Limb (tissue), 2 donors: Measurements from ENCODE around the gene PI4KB.
A peak's percentile ranks its signal among the peaks of the same experiment; 100 is the strongest.

ENCODE experiments used
- DNase-seq, 2 donors: peaks; one replicate each; pipeline ENCODE4 v3.0.0-alpha.2; 2016; ENCODE audit errors: extremely low spot score in 2 of 2

PI4KB gene

DNA sequence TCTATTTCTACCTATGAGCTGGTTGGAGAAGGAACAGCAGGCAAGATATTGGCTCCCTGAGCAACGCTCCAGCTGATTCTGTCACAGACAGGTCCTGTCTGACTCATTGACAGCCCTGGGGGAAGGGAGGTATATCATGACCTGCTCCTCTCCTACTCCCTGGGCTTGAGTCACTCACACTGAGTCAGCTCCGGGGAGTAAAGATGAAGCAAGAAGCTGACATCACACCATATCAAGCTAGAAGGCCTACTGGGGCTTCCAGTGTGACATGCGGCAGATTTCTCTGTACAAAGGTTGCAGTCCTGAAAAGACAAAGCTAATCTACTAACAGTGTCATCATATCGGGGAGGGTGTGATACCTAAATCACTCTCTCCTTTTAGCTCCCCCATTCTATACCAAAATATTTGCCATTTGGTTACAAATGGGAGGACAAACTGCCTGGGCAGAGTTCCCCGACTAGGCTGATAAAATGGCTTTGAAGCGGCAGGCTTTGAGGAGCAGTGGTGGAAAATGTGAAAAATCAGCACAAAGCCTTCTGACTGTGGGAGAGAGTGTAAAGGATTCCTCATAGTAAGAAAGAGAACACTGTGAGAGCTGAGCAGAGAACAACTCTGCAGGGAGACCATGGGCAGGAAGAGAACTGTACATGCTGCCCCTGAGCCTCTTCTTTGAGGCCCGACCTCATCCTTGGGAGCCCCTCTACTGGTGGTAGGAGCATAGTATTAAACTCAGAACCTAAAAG, 15.5 kb downstream of the PI4KB start:
- DNase-seq = no peak

DNA sequence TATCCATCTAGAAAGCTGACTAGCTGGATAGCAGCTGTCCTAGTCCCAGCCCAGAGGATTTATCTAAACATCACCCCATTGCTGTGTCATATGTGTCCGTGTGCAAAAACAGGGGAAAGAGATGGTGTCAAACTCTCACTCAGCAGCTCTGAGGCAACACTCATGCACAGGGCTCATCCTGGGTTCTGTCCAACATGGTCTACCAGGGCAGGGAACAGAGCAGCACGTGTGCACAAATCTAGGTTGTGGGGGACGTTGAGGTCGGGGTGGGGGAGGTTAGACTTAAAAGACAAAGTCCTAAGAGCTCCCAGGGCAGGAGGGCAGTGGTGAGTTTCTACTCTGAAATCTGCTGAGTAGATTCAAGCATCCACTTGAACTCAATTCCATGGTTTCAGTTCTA, 16.2 kb downstream of the PI4KB start:
- no peak for DNase-seq

DNA sequence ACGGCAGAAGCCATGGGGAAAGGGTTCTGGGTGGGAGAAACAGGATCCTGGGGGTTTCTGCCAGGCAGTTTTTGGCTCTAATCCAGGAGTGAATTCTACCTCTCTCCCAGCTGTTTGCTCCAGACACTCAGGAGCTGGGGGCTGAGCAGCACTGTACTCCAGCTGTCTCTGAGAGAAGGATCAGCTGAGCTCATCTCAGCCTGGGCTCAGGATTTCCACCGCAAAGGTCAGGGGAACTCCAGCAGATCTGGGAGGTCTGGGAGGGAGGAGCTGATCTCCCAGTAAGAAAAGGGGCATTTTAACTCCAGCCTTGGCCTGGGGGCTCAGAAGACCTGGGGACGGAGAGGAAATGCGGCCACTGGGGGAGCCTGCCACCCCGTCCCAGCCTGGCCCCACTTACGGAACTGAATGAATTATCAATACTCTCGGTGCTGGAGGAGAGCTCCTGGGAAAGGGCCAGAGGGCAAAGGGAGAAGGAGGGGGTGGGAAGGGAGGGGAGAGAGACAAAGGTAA, 17.3 kb downstream of the PI4KB start:
- DNase-seq = peak in 1 of 2 donors; percentile 71

DNA sequence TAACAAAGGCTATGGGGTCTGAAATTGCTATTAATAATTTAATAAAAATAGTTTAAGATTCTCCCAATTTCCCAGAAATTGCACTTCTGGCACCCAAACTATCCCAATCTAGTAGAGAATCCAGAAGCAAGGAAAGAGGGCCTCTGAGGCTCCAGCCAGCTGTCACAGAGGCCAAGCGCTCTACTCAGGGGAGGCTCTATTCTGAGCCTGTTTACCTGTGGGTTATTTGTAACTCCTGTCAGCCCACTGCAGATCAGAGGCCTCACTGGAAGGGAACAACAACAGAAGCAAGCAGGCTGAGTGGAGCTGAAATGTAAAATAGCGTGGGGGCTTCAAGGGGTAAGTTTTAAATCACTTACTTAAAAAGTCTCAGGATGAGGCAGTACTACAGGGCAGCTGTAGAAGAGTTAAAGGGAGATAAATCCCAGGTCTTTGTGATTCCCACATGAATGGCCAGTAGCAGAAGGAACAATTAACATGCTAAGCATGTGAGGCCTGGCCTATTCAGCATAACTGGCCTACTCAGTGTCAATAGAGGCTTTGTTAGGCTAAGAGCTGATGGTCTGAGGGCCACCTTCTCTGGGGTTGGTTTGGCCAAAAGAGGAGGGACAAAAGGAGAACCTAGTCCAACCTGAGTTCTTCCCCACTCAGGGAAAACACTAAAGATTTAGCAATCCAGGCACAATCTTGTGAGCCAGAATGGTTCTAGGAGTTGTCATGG, 32.3 kb downstream of the PI4KB start:
- DNase-seq = no peak

DNA sequence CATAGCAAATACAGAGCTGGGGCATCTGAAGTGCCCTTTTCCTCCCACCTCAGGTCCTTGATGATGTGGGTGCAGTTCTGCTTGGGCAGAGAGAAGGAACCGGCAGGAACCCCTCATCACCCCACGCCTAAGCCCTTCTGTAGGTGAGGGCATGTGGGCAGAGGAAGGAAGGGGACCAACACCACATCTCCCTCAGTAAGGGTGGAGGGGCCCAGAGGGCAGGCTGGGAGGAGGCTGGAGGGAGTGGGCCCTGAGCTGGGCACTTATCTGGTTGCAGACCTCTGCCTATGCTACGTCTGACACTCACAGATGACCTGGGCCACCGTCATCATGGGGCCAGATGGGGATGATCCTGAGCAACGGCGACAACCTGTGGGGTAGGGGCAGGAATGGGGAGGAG, 34.1 kb downstream of the PI4KB start:
- DNase-seq = no peak

DNA sequence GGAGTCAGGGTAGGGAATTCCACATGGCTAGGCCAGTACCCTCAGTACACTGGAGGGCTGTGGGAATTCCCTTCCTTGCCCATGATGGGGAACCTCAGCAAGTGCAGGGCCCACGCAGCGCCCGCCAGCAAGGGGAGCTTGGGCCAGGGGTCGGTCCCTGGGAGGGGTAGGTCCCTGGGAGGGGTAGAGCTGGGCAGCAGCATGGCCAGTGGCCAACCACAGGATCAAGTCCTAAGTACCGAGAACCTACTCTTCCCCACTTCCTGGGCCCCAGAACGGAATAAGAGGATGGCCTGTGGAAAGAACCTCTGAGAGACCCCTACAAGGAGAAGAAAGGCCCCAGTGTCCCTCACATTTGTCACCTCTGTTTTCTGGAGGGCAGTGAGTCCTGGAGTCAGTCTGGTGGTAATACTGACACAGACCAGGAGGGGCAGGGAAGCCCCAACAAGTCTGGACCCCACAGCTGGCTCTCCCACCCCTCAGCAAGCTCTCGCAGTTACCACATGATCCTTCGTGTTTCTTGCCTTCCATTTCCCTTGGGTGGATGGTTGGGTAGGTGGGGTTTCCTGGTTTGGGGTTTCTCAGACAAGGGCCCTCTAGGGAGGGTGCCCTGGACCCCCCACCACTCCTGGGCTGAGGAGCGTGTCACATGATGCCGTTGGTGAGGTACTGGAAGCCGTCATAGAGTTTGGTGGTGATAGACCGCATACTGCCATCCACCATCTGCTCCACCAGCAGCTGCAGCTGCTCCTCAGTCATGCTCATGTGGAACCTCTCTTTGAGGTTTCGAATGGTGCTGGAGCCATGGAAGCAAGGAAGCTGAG, 34.8 kb downstream of the PI4KB start:
- no peak for DNase-seq

DNA sequence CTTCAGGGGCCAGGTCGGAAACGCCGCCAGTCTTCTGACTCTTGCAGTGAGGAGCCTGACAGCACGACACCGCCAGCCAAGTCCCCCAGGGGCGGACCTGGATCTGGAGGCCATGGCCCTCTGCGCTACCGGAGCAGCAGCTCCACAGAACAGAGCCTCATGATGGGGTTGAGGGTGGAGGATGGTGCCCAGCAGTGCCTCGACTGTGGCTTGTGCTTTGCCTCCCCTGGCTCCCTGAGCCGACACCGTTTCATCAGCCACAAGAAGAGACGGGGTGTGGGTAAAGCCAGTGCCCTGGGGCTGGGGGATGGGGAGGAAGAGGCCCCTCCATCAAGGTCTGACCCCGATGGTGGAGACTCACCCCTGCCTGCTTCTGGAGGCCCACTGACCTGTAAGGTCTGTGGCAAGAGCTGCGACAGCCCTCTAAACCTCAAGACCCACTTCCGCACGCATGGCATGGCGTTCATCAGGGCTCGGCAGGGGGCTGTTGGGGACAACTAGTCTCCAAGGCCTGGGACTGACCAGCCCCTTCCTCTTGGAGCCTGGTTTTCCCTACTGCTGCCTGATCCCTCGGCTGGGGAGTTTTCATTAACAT, 36.4 kb downstream of the PI4KB start:
- no peak for DNase-seq

DNA sequence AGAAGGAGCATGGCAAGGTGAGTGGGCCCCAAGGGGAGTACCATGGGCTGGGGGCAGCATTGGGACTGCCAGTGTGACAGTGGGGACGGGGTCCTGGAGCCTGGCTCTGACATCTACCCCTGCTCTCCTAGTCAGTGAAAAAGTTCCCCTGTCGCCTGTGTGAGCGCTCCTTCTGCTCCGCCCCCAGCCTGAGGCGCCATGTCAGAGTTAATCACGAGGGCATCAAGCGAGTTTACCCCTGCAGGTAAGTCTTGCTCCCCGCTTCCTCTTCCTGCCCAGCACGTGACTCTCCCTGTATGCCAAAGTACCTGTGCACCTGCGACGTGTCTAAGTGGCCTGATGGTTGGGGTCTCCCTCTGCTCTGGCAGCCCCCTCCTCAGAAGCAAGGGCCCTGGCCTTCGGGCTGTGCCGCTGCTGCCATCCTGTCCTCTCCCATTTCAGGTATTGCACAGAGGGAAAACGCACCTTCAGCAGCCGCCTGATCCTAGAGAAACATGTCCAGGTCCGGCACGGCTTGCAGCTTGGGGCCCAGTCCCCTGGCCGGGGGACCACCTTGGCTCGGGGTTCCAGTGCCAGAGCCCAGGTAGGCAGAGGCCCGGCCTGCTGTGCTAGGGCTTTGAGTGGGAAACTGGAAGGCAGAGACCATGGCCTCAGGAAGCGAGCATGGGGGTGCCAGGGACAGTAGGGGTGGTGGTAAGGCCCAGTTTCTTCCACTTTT, 37.1 kb downstream of the PI4KB start:
- DNase-seq = no peak

DNA sequence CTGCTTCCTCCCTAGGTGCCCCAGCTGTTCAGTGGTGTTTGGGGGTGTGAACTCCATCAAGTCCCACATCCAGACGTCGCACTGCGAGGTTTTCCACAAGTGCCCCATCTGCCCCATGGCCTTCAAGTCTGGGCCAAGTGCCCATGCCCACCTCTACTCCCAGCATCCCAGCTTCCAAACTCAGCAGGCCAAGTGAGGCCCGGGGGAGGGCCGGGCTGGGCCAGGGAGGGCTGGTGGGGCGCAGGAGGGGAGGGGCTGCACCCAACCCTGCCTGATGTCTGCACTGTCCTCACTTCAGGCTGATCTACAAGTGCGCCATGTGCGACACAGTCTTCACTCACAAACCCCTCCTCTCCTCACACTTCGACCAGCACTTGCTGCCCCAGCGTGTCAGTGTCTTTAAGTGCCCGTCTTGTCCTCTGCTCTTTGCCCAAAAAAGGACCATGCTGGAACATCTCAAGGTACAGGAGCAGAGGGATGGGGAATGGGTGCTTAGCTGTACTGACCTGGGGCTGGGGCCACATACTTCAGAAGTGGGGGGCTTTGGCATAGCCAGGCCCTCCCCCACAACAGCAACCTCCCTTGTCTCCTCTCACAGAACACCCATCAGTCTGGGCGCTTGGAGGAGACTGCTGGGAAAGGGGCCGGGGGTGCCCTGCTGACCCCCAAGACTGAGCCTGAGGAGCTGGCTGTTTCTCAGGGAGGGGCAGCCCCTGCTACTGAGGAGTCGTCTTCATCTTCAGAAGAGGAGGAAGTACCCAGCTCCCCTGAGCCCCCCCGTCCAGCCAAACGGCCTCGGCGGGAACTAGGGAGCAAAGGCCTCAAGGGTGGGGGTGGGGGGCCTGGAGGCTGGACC, 37.9 kb downstream of the PI4KB start:
- no peak for DNase-seq

DNA sequence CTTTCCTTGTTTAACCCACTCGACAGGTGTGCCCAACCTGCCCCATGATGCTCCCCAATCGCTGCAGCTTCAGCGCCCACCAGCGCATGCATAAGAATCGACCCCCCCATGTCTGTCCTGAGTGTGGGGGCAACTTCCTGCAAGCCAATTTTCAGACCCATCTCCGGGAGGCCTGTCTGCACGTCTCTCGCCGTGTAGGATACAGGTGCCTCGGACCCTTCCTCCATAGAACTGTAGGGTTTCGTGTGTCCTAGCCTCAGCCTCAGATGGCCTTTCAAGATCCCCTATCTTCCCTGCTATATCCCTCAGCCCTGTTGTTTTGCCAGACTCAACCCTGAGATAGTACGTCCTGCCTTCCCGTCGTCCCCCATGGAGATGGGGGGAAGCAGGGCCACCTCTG, 38.7 kb downstream of the PI4KB start:
- no peak for DNase-seq

DNA sequence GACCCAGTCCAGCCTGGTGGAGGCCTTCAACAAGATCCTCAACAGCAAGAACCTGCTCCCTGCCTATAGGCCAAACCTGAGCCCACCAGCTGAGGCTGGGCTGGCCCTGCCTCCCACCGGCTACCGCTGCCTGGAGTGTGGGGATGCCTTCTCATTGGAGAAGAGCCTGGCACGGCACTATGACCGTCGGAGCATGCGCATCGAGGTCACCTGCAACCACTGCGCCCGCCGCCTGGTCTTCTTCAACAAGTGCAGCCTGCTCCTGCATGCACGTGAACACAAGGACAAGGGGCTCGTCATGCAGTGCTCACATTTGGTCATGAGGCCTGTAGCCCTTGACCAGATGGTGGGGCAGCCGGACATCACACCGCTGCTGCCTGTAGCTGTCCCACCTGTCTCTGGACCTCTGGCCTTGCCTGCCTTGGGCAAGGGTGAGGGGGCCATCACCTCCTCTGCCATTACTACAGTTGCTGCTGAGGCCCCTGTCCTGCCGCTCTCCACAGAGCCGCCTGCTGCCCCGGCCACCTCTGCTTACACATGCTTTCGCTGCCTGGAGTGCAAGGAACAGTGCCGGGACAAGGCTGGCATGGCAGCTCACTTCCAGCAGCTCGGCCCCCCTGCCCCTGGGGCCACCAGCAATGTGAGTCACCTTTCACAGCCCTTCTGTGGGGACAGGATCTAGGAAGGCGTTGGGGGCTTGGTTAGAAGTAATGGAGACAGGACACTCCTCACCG, 39.3 kb downstream of the PI4KB start:
- DNase-seq = no peak

DNA sequence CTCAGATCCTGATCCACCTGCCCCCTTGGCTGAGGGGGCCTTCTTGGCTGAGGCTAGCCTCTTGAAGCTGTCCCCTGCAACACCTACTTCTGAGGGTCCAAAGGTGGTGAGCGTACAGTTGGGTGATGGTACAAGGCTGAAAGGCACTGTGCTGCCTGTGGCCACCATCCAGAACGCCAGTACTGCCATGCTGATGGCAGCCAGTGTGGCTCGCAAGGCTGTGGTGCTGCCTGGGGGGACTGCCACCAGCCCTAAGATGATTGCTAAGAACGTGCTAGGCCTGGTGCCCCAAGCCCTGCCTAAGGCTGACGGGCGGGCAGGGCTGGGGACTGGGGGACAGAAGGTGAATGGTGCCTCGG, 39.9 kb downstream of the PI4KB start:
- DNase-seq = no peak

DNA sequence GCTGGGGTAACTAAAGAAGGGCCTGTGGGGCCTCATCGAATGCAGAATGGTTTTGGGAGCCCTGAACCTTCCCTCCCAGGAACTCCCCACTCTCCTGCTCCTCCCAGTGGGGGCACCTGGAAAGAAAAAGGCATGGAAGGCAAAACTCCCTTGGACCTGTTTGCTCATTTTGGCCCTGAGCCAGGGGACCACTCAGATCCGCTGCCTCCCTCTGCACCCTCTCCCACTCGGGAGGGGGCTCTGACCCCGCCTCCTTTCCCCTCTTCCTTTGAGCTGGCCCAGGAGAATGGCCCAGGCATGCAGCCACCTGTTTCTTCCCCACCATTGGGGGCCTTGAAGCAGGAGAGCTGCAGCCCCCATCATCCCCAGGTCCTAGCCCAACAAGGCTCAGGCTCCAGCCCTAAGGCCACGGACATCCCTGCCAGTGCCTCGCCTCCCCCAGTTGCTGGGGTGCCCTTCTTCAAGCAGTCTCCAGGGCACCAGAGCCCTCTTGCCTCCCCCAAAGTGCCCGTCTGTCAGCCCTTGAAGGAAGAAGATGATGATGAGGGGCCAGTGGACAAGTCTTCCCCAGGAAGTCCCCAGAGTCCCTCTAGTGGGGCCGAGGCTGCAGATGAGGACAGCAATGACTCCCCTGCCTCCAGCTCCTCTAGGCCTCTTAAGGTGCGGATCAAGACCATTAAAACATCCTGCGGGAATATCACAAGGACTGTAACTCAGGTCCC, 40.4 kb downstream of the PI4KB start:
- DNase-seq = no peak

DNA sequence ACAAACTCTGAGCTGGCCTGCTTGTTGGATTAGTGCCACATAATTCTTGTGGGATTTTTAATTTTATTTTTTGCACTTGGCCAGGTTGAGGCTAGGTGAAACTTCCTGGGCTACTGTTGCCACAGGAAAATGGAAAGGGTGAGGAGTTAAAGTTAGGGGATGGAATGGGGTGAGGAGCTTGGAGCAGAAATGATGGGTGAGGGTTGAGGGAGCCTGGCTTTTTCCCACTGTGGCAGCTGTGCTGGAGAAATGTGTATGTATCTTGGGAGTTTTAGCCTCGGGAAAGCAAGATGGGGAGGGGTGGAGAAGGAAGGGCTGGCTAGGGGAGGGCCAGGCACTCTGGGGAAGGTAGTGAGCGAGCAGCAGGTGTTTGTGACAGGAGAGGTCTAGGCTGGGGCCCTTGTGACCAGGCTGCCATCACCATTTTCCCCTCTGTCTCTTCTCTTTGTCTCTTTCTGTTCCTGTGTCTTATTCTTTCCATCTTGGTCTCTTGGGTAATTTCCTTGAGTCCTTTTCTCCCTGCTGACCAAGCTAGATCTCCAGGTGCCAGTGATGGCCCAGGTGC, 43.1 kb downstream of the PI4KB start:
- DNase-seq = no peak

DNA sequence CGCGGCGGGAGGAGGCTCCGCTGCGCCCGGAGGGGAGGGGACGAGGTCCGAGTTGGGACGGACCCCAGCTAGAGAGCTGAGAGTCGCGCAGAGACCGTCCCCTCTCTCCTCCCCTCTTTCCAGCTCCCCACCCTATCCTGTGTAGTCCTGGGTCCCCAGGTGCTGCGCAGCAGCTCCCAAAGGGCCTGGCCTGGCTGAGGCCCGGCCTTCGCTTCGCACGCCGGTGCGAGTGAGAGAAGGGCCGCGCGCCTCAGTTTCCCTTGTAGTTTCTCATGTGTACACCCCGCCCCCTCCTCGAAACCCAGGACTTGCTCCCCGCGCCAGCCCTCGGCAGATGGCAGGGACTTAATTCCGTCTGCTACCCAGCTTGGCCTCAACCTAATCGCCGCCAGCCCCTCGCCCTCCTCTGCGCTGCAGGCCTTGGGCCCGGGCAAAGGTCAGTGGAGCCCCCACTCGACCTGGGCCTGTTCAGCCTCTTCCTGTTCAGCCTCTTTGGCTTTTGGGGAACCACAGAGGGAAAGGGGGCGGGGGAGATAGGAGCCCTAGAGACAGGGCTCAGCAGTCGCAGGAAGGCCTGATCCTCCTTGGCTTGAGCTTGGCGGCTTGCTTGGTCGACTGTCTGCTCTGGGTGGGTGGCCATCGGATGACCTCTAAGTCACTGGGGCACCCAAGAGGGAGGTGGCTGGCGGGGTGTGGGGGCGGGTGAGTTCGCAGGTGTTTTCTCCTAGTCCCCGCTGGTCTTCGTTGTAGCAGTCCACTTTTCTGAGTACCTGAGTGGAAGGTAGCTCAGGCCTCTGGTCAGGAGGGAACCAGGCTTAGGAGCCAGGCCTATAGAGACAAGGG, 44.1 kb downstream of the PI4KB start:
- no peak for DNase-seq

DNA sequence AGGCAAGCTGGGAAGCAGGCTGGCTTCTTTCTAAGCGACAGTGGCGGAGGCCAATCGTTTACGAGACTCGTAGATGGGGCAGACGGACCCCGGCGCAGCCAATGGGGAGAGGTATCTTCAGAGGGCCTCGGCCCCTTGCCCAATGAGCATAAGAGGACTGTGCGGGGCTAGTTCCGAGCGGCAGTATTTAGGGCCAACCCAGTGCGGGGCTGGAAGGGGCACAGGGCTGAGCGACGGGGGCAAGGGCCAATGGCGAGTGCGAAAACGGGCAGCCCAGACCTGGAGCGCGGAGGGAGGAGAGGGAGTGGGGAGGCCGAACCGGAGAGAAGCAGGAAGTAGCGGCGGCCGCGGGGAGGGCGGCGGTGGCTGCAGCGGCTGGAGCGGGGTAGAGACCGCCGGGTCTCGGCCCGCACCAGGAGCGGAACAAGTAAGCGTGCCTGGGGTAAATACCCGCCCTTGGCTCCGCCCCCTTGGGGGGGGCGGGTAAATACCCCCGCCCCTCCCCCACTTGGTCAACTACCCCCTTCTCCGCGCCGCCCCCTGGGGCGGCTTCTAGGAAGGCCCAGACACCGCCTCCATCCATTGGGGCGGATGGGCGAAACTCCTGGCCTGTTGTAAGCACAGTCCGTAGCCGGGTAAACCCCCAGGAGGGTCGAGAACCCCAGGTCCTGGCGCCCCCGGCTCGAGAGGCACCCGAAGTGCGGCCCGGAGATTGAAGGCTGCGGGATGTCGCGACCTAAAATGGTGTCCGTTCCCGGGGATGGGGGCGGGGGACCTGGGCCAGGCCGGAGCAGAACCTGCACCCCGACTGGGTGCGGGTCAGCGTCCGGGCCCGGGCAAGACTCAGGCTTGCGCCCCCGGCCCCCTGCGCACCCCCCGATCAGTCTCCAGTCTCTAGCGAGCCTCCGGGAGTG, 45.0 kb downstream of the PI4KB start, which contains the start of gene ZNF687:
Gene ZNF687, plus strand, starts transcription at position 331 of the 914 bp plus-strand sequence. CDS start 3,993 bp downstream, outside the sequence.
- peak; percentile 99 to 100 for DNase-seq
